Keratinocyte (primary cell): ENCODE data around the gene ZNF223. TPM values are rescaled to one million over a fixed set of nuclear protein-coding genes. Genes with fewer than 3 reads are reported as not detected.

Experiments used
- DNase-seq: peaks from one replicate; pipeline ENCODE4 v3.0.0-alpha.2; 2011; ENCODE audit warnings: low read depth, missing footprints, low spot score
- FAIRE-seq: peaks from 2 replicates; lab custom pipeline; 2011; peaks lifted over from hg19 to GRCh38; lab: Jason Lieb, UNC
- H2AFZ ChIP-seq: 2 replicates; pipeline ENCODE4 v1.6.0; 2012; ENCODE audit warnings: low read length, control low read depth, inconsistent platforms; ENCODE audit not compliant: control insufficient read depth
- H3K27ac ChIP-seq: 2 replicates; pipeline ENCODE4 v1.5.1; 2011; ENCODE audit warnings: low read length; ENCODE audit not compliant: control insufficient read depth, insufficient read depth
- H3K27me3 ChIP-seq: 3 replicates; pipeline ENCODE4 v1.6.0; 2011; ENCODE audit warnings: low read length; ENCODE audit not compliant: control insufficient read depth, insufficient read depth; ENCODE audit errors: extremely low read depth
- H3K36me3 ChIP-seq, 2 experiments: 2 replicates in 1 of 2; 3 replicates in 1 of 2; pipeline ENCODE4 v1.5.1; 2011; ENCODE audit warnings: low read length in 2 of 2, mild to moderate bottlenecking in 1 of 2; ENCODE audit not compliant: control insufficient read depth in 2 of 2, insufficient read depth in 2 of 2; ENCODE audit errors: extremely low read depth in 1 of 2
- H3K4me1 ChIP-seq: 3 replicates; pipeline ENCODE4 v1.5.1; 2011; ENCODE audit warnings: low read length; ENCODE audit not compliant: control insufficient read depth, insufficient read depth; ENCODE audit errors: extremely low read depth
- H3K4me2 ChIP-seq: 3 replicates; pipeline ENCODE4 v1.6.0; 2011; ENCODE audit warnings: low read depth, low read length; ENCODE audit not compliant: control insufficient read depth, insufficient read depth; ENCODE audit errors: extremely low read depth
- H3K4me3 ChIP-seq, 3 experiments: fragments of 200-600 bp in 1 of 3; sonication (generic) in 1 of 3; 2 replicates in 2 of 3; 3 replicates in 1 of 3; pipeline ENCODE4 v1.5.1; 2011 to 2016; ENCODE audit warnings: low read length in 3 of 3, mild to moderate bottlenecking in 3 of 3, control low read depth in 2 of 3, inconsistent platforms in 1 of 3, low read depth in 1 of 3, mixed read lengths in 1 of 3, mixed run types in 1 of 3, moderate library complexity in 1 of 3; ENCODE audit not compliant: control insufficient read depth in 2 of 3, insufficient read depth in 2 of 3; ENCODE audit errors: extremely low read depth in 1 of 3
- H3K79me2 ChIP-seq: 2 replicates; pipeline ENCODE4 v1.6.0; 2012; ENCODE audit warnings: low read length; ENCODE audit not compliant: control insufficient read depth, insufficient read depth
- H3K9ac ChIP-seq: 3 replicates; pipeline ENCODE4 v1.6.0; 2011; ENCODE audit warnings: low read length; ENCODE audit not compliant: control insufficient read depth, insufficient read depth; ENCODE audit errors: extremely low read depth
- H3K9me1 ChIP-seq: 3 replicates; pipeline ENCODE4 v1.6.0; 2011; ENCODE audit warnings: low read length; ENCODE audit not compliant: control insufficient read depth, insufficient read depth; ENCODE audit errors: extremely low read depth
- H3K9me3 ChIP-seq: 2 replicates; pipeline ENCODE4 v1.5.1; 2012; ENCODE audit warnings: low read depth, low read length; ENCODE audit not compliant: control insufficient read depth
- H4K20me1 ChIP-seq: 3 replicates; pipeline ENCODE4 v1.6.0; 2011; ENCODE audit warnings: low read length; ENCODE audit not compliant: control insufficient read depth, insufficient read depth; ENCODE audit errors: extremely low read depth
- EZH2 ChIP-seq: IDR thresholded peaks from one replicate; pipeline ENCODE4 v1.6.1; 2012; ENCODE audit warnings: inconsistent platforms, mild to moderate bottlenecking, low read length, moderate library complexity
- dilution Hi-C: fragments of 300-500 bp; cut with MboI; formaldehyde crosslinking; loops from one replicate; pipeline ENCODE4 v1.7.0; 2020; ENCODE audit warnings: low sequenced_read_pairs; ENCODE audit not compliant: extremely low pct_ligation_motif_present
- polyA plus RNA-seq, 5 experiments: library from polyadenylated mRNA; depleted of rRNA in 3 of 5; stranded (reverse) in 3 of 5; stranded (forward) in 1 of 5; unstranded in 1 of 5; fragments of >200 nt; gene quantifications; 1 replicate in 1 of 5; 2 replicates in 3 of 5; 3 replicates in 1 of 5; pipeline versions ENCODE4 v1.2.1 to v1.2.3, GENCODE V29; 2011 to 2012; ENCODE audit warnings: missing spikeins in 2 of 5, low read depth in 1 of 5, low replicate concordance in 1 of 5
- TF ChIP-seq, protein P1 (sequence below), 3 experiments: IDR thresholded peaks in 1 of 3; conservative IDR thresholded peaks in 1 of 3; optimal IDR thresholded peaks in 1 of 3; 2 replicates in 2 of 3; 3 replicates in 1 of 3; pipeline versions ENCODE3 to v1.5.1; 2011; ENCODE audit warnings: low read length in 3 of 3, mild to moderate bottlenecking in 3 of 3, moderate library complexity in 2 of 3, control low read depth in 1 of 3, inconsistent platforms in 1 of 3; ENCODE audit not compliant: insufficient read depth in 2 of 3; ENCODE audit errors: extremely low read depth in 1 of 3

ZNF223 gene
- polyA plus RNA-seq, 1 donor (not counting 4 experiments of a cell fraction or from before 2014, with no cell fraction given), result 4.2 TPM

DNA sequence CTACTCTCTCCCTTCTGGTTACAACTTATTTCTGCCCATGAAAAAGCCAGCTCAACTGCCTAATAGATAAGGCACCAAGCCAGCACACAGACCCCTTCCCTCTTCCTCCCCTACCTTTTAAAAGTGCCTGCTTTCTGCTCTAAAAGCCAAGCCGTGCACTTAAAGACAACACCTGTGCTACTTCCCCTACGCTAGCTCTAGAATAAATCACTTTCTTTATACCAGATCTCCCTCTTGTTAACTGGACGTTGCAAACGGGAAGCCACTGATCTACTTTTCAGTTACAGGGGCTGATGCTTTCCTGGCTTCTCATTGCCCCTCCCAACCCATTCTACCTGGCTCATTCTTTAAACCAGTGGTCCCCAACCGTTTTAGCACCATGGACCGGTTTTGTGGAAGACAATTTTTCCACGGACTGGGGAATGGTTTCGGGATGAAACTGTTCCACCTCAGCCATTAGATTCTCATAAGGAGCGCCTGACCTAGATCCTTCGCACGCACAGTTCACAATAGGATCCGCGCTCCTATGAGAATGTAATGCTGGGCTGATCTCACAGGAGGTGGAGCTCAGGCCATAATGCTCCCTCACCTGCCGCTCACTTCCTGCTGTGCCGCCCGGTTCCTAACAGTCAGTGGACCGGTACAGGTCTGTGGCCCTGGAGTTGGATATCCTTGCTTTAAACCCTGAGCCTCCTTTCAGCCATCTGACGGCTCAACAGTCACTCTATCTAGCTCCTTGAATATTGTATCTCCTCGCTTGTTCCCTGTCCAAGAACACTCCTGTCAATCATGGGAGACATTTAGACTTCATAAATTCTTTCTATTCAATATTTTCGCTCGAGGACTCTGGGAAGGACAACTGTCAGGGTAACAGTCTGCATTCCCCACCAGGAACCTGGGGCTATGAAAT, 841 bp upstream of the ZNF223 start:
- peak; percentile 78 for FAIRE-seq
- peaks cover 3% of the 10 kb centered on the region for H3K79me2 ChIP-seq
- peak overlapping the region; percentile 88 for H2AFZ ChIP-seq
- H3K9me1 ChIP-seq, result no peaks in the 10 kb centered on the region
- H3K27ac ChIP-seq, result peak overlapping the region; percentile 65
- TF ChIP-seq, protein P1, sequence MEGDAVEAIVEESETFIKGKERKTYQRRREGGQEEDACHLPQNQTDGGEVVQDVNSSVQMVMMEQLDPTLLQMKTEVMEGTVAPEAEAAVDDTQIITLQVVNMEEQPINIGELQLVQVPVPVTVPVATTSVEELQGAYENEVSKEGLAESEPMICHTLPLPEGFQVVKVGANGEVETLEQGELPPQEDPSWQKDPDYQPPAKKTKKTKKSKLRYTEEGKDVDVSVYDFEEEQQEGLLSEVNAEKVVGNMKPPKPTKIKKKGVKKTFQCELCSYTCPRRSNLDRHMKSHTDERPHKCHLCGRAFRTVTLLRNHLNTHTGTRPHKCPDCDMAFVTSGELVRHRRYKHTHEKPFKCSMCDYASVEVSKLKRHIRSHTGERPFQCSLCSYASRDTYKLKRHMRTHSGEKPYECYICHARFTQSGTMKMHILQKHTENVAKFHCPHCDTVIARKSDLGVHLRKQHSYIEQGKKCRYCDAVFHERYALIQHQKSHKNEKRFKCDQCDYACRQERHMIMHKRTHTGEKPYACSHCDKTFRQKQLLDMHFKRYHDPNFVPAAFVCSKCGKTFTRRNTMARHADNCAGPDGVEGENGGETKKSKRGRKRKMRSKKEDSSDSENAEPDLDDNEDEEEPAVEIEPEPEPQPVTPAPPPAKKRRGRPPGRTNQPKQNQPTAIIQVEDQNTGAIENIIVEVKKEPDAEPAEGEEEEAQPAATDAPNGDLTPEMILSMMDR (optimal IDR thresholded peaks at IDR 0.05 in 1 of 3, IDR thresholded peaks at IDR 0.05 in 1 of 3, conservative IDR thresholded peaks at IDR 0.05 in 1 of 3; ENCODE audit: extremely low read depth in 1 of 3, insufficient read depth in 2 of 3, low read length in 3 of 3), result no peak
- no peak for TF ChIP-seq EZH2
- H4K20me1 ChIP-seq, result no peaks in the 10 kb centered on the region
- peak overlapping the region; percentile 68 for H3K4me2 ChIP-seq
- H3K4me1 ChIP-seq, result peaks cover 9% of the 10 kb centered on the region
- peak overlapping the region; percentile 71 to 92 (median 74) for H3K4me3 ChIP-seq
- peak overlapping the region; percentile 74 for H3K9ac ChIP-seq
- DNase-seq, result no peak
- H3K27me3 ChIP-seq, result no peaks in the 10 kb centered on the region
- peaks cover 1 to 2% of the 10 kb centered on the region in 2 experiments for H3K36me3 ChIP-seq
- no peaks in the 10 kb centered on the region for H3K9me3 ChIP-seq
- dilution Hi-C loops, result no loop called here

DNA sequence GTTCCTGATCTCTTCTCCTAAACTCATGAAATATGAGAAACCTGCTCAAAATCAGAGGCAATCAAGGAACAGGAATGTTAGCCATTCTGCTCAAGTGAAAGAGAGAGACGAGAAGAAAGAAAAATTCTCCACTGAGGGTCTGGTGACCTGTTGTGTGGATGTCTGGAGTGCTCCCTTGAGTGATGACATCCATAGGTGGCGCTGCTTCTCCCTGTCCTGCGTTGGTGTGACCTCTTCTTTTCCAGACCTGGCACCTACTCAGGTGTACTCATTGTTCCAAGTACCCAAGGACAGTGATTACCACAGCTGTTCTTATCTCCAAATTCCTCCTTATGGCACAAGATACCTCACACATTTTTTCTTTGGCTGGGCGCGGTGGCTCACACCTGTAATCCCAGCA, 4.0 kb downstream of the ZNF223 start:
- Histone ChIP-seq H3K27me3 (no peaks in the 10 kb centered on the region), H3K4me1 (peaks cover 5% of the 10 kb centered on the region), H3K36me3 (peaks cover 3 to 5% of the 10 kb centered on the region in 2 experiments), H3K27ac (no peak overlapping the region), H4K20me1 (no peaks in the 10 kb centered on the region), H3K4me3 (no peak overlapping the region), H3K9ac (no peak overlapping the region), H3K79me2 (peaks cover 3% of the 10 kb centered on the region), H3K4me2 (no peak overlapping the region), H3K9me1 (no peaks in the 10 kb centered on the region), H2AFZ (no peak overlapping the region), H3K9me3 (no peaks in the 10 kb centered on the region)
- FAIRE-seq (no peak), DNase-seq (no peak)
- no peak for TF ChIP-seq EZH2
- TF ChIP-seq, protein P1 (optimal IDR thresholded peaks at IDR 0.05 in 1 of 3, IDR thresholded peaks at IDR 0.05 in 1 of 3, conservative IDR thresholded peaks at IDR 0.05 in 1 of 3; ENCODE audit: extremely low read depth in 1 of 3, insufficient read depth in 2 of 3, low read length in 3 of 3), result peak in 1 of 3 experiments; percentile 23
- dilution Hi-C loops, result no loop called here
